Fibroblast of the conjunctiva (primary cell): ENCODE measurements around the gene SLX9.

ENCODE experiments used
- DNase-seq: peaks from one replicate; pipeline ENCODE4 v3.0.0-alpha.2; 2010; ENCODE audit warnings: low read depth

The SLX9 gene

DNA sequence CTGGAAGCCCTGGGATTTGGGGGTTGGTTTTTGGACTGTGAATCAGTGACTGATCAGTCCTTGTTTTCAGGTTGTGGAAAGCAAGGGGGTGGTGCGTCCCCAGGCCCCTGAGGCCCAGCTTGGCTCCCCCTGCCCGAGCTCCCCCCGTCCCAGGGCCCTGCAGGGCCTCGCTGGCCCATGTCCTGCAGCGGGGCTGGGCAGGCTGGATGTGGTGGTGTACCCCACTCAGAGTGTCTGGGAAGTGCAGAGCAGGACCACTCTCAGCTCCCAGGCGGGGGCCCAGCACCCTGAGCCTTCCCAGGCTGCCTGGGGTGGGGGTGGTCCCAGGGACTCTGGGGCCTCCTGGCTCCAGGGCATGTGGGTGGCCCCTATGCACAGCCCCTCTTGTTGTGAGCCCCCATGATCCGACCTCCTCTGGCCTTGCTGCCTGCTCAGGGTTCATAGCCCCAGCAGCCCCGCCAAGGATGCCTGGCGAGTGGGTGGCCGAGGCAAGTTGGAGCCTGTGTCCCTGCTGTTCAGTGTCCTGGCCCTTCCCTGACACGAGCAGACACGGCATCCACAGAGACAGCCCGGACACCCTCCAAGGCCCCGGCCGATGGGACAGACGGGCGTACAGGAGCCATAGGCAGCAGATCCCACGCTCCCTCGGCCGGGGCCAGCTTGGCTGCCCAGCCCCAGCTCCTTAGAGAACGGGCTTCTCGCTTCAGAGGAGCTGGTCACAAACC lies 37.9 kb downstream of the SLX9 start:
- DNase-seq = no peak

DNA sequence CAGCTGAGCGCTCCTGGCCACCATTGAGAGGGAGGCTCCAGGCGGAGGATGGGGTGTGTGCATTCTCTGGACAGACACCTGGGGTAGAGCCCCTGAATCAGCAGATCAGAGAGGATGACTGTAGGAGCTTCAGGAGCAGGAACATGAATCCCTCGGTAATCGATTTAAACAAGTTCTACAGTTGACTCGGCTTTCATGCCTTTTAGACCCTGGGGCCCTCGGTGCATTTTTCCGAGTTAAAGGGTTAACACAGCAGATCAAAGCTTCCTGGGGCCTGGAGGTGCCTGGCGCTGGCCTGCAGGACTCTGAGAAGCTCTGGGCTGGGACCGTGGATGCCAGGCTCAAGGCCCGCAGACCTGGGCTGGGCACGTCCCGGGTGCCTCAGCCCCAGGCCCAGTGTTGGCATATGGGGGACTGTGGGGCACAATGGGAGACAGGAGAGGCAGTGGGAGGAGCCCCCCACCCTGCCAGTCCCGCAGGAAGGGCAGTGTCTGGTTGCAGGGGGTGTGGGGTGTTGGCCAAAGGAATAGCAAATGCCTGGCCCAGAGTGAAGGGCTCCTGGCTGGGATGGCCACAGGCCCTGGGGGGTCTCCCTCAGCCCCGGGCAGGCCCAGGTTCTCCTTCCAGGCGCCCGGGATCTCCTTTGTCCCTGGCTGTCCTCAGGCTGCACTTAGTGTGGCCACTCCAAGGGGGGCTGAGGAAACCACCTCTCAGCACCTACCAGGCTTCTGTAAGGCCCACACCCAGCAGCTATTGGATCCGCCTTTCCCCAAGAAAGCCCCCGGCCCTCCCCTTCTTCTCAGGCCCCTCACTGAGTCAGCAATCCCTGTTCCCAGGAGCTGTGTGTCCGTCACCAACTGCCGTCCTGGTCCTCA lies 40.1 kb downstream of the SLX9 start:
- DNase-seq = no peak

DNA sequence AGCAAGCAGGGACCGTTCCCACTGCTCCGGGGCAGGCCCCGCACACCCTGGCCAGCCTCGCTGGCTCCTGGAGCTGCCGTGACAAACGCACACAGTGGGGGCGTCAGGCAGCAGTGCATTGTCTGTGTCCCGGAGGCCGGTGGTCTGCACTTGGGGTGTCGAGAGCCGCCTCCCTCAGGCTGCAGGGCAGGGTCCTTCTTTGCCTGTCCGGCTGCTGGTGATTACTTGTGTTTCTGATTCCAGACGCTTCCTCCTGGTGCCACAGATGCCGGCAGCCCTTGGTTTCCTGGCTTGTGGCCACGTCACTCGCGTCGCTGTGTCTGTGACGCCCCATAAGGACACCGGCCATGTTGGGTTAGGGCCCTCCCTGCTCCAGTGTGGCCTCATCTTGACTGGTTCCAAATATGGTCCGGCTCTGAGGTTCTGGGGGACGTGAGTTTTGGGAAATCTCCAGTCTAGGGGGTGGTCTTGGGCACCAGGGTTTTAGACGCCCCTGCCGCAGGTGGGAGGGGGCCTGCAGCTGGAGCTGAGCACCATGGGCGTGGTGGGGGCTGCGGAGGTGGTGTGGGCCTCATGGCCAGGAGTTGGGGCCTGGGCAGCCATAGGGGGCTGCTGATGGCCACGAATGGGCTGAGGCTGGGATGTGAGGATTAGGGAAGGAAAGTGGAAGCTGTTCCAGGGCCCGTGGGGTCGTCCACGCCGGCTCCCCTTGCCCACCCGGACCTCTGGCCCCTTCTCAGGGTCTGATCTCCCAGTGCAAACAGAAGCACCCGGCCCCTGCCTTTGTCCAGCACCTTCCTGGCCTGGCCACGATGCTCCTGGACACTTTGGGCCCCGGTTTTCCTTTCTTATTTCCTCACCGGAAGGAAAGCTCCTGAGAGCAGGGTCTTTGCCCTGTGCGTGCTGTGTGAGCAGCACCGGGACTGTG lies 41.0 kb downstream of the SLX9 start:
- DNase-seq = no peak

DNA sequence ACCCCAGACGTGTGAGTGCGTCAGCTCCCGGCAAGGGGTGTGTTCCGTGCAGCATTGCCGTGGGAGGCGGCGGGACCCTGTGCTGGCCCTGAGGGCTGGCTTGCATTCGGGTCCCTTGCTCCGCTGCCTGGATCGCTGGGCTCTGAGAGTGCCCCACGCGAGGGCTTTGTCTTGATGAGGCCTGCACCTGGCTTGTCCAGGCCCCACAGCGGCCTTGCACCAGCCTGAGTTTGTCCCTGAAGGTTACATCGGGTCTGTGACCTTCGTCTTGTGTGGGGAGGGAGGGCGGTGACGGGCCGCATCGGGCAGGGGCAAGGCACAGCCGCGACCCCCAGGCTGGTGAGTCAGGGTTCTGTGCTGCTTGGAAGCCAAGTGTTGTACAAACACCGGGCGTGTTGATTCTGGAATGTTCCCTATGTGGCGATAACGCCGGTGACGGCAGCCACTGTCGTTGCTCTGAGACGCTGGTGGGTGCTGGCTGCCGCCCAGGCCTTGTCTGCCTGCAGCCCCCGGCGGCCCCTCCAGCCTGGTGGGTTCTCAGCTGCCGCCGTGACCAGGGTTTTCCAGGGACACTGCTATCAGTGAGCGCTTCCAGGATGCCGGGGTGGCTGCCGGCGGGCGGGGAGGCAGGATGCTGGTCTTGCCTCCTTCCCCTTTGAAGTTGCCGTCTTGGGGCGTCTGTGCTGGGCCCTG lies 42.9 kb downstream of the SLX9 start:
- no peak for DNase-seq

DNA sequence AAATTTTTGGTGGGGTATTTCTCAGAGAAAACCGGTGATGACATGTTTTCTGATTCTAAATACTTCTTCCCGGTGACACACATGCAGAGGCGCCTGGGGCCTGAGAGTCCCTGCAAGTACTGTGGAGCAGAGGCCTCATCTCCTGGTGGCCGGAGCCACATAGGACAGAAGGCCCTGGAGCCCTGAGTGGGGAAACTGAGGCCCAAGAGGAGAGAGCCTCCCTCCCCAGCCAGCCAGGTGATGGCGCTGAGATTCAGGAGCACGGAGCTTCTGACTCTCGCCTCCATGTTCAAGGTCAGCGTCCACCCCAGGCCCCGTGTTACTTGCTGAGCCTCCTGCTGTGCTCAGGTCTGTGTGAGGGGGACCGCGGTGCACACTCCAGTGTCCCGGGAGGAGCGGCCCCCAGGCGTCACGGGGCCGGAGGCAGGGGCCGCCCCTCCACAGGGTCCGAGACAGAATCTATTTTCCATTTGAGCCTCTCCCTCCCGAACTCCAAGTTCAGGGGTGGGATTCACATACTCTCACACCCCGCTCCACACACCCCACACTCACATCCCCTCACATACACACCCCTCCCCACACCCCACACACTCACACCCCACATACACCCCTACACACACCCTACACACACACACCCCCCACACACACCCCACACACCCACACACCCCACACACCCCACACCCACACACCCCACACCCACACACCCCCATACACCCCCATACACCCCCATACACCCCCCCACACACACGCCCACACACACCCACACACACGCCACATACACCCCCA lies 43.8 kb downstream of the SLX9 start:
- no peak for DNase-seq

DNA sequence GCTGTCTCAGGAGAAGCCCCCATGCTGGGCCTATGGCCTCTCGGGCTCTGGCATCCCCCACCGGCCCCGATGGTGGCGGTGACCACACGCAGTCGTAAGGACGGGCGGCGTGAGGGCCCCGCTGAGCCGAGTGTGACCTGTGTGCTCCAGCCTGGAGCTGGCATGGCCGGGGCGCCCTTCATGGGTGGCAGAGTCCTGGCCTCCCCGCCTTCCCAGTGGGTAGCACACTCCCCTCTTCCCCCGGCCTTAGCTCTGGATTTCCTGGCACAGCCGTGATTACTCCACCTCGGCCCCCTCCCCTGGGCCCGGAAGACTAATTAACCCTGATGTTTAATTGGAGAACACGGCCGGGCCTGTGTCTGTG lies 44.6 kb downstream of the SLX9 start:
- DNase-seq = no peak

DNA sequence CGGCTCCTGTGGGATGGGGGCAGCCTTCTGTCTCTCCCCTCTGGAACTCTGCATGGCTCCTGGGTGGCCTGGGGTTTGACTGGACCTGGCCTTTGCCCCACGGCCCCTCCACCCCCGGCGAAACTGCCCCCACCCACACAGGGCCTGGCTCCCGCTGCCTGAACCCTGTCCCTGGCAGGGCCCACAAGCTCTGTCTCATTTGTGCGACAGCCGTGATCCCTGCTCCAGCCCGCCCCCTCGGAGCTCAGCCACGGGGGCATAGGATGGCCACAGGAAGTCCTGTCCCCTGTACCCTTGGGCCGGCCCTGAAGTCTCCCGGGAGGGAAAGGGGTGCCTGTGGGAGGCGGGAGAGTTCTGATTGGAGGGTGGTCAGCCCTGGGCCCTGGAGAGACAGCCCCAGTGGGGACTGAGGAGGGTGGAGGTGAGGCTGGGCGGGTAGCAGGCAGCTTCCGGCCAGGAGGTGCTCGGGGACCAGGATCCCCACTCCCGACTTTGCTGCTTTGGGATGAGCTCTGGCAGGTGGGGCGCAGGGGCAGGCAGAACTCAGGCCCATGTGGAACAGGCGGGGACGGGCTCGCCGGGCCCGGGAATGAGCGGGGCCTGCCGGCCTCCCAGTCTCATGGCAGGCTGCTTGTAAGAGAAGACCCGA lies 45.1 kb downstream of the SLX9 start:
- DNase-seq = no peak

DNA sequence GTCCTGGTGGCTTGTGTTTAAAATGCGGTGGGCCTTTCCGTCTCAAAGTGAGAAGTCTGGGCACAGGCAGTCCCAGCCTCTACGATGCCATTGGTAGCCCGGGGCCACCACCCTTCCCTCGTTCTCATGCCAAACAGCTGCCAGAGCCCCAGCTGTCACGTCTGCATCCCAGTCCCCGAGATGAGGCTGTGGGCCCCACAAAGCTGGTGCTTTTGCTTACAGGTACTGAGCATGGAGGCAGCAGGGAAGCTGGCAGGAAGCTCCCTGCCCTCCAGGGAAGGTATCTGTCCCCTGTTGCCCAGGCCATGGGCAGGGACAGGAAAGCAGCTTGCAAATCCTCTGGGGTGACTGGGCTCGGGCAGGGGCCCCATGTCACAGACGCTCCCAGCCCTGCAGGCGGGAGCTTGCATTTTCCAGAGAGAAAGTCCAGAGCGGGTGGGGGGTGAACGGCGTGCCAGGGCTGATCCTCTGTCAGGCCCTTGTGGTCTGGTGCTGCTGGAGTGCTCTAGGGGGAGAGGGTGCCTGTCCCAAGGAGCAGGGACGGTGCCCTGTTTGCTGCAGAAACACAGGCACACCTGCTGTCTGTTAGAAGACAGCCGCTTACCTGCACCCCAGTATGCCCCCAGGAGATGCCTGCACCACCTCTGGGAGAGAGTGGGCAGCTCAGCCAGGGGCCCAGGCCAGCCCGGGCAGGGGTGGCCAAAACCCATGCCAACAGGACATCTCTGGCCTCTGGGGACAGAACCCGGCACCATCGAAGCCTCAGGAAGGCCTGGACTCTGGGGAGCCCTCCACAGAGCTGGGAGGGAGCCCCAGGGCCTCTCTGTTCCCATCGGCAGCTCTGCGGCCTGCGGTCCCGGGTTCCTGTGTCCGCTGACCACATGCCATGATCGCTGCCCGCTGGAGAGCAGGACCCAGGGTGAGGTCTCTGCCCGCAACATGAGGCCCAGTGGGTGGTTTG lies 45.9 kb downstream of the SLX9 start:
- no peak for DNase-seq

DNA sequence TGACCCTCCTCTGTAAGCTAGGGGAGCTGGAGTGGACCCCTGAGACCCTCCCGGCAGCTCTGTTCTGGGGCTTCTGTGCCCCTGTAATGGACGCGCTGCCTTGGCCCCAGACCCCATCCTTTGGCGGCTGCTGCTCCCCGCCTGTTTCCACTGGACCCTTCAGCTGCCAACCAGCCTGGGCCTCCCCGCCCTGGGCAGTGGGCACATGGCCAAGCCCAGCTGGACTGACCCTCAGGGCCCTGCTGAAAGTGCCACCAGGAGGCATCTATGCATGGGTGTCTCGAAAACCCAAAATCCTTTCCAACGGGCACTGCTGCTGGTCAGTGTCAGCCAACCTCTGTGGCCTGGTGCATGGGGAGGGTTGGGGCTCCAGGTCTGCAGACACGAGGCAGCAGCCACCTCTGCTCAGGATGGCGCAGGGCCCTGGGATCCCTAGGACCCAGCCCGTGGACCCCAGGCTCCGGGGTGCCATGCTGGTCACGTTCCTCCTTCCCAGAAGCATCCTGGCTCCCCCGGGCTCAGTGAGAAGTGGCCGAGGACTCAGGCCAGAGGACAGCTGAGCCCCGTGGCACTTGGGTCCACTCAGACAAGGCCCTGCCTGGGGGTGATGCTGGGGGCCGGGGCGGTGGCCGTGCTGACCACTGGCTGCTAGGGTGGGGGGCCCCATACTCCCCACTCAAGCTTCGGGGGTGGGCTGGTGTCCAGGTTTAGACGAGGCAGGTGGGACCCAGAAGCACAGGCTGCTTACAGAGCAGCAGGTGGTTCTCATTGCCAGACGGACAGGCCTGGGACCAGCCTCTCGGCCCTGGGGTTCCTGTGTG lies 46.9 kb downstream of the SLX9 start:
- DNase-seq = no peak

DNA sequence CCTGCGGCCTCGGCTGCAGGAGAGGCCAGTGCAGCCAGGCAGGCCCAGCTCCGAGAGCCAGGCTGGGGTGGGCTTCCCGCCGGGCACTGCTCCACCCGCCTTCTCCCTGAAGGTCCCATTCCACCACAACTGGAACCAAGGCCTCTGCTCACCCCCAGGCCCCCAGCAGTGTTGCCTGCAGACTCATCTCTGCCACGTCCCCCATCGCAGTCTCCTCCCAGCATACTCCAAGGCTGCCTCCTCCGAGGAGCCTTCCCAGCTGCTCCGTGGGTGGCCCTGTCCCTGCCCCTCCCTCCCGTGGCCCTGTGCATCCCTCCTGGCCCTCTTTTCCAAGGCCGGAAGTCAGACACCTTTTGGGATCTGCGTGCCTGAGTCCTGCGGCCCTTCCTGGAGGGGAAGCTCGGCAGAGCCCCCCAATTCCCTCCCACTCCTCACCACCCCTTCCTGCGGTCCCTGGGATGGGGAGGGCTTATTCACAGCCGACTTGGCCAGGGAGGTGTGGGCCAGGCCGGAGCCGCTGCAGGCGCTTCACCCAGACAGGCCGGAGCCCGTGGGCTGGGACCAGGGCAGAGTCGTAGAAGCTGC lies 47.6 kb downstream of the SLX9 start:
- no peak for DNase-seq

DNA sequence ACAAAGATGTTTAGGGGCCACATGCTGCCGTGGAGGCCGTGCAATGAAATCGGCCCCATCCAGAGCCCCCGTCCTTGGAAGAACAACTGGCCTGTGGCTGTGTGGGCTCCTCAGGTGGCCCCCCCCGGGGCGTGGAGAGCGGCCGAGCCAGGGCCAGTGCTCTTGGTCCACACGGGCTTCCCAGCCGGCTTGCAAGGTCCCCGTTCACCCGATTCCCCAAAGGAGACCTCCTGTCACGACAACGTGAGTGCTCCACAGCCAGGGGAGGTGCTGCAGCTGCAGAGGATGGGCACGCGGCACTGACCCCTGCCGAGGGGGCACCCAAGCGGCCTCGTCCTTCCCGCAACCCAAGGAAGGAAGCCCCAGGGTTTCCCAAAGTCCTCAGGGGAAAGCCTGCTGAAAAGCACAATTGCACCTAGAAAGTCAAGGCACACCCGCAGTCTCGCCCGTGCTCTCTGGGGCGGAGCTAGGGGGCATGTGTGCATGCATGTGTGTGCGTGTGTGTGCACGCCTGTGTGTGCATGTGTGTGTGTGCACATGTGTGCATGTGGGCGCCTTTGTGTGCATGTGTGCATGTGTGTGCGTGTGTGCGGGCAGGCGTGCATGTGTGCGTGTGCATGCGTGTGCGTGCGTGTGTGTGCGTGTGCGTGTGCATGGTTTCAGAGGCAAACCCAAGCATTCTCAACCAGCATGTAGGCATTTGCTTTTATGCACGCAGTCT lies 48.2 kb downstream of the SLX9 start:
- DNase-seq = no peak

DNA sequence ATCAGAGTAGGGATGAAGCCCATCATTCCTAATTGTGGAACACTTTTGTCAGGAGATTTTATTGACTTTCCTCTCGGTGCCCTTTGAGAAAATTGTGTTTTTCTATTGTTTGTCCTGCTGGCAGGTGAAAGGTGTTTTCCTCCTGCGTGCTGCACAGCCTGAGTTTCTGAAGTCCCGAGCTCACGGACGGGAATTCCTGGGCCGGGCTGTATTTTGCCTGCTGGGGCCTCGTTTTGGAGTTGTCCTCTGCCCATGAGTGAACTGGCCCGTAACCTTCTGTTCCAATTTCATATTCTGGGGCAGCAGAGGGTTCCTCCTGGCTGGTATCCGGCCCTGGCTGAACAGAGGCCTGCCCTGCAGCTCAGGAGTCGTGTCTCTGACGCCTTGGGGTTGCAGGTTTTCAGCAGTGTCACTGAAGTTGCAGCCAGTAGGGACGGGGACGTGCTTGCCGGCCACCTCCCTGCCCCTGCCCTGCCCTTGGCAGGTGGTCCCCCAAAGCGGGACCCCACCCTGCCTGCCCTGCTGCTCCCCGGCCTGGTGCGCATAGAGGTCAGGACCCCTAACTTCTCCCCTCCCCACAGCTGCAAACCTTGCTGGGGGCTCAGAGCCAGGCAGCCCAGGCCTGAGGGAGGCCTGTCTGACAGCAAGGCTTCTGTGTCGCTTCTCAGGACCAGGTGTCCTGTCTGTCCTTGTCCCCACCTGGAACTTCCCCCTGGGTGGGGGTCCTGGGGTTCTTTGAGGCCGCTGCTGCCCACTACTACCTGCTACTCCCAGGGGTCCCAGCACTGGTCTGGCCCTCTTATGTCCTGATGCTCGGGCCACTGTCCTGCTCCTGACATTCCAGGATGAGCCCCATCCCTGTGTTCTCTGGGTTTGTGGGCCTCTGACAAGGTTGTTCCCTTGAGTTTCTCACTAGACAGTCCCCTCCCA lies 49.0 kb downstream of the SLX9 start:
- DNase-seq = no peak

DNA sequence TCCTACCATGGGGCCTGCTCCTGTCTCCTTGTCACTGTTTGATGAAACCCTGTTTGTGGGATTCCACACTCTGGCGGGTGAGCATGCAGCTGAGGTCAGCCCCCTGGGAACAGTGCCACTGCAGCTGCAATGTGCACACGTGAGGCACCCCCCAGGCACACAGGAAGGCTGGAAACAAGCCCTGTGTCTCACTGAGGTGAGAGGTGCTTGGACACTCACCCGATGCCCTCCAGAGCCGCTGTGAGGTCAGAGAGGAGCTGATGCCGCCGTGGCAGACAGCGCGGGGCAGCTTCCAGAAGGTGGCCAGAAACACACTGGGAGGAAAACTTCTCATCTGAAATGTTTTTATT lies 49.7 kb downstream of the SLX9 start:
- DNase-seq = no peak

DNA sequence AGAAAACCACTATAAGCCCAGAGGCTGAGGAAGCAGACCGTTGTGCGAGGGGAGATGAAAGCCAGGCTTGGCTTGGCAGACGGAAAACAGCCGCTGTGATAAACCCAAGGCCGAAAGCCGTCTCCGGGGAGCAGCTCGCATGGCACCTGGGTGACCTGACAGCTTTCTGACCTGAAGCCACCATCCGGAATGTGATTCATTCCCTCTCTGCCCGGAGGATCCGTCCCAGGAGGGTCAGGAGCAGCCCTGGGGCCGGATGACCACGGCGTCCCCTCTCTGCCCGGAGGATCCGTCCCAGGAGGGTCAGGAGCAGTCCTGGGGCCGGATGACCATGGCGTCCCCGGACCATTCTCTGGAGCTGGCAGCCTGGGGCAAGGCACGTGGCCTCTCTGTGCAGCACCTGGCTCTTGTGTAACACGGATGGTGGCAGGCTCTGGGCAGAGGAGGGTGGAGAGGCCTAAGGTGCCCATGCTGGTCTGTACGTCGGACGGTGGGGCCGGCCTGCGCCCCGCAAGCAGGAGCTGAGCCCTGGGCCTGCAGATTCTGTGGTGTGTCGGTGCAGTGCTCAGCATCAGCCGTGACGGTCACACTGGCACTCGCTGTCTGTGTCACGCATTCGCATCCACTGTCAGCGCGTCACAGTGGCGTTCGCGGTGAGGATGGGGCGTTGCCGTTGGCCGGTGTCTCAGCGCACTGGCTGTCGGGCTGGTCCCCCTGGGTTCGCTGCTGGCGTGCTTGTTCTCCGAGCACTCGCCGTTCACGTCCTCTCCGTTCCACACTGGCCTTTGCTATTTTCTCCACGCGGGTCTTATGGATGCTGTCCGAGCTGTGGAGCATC lies 50.3 kb downstream of the SLX9 start:
- no peak for DNase-seq

DNA sequence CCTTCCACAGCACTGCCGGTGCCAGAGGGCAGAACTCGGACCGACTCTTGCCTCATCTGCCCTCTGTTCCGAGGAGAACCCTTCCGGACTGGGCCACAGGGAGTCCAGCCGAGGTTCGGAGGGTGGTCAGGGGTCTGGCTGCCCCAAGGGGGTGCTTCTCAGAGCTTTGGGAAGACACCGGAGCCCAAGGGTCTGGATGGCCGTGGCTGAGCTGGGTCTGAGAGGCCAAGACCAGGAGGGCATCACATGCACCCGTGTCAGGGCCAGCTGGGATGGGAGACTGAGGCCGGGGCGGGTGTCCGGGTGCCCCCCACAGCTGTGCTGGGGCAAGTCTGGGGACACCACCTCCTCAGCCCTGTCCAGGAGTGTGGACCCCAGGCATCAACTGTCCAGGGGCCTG lies 51.1 kb downstream of the SLX9 start:
- no peak for DNase-seq
